ENCODE results near the gene GLIS1.

GRCh38 chr1:53575955-53576320 is 163.0 kb downstream of the GLIS1 start:
- TF ChIP-seq CTCF (IDR thresholded peaks at IDR 0.05; ENCODE audit: low read depth, low read length) (no peak), POLR2A (IDR thresholded peaks at IDR 0.05; ENCODE audit: extremely low read depth, insufficient read length) (no peak)

Measured in NB4 (cell line).